ENCODE results near the gene CLDN9. TPM values are rescaled to one million over a fixed set of nuclear protein-coding genes. Genes with fewer than 3 reads are reported as not detected.

CLDN9 gene
- total and polyA plus RNA-seq, 9 of the 15 experiments (the other 6 are each of a cell fraction or from before 2014, with no cell fraction given): 0.12 to 0.44 (median 0.22) TPM; not detected in 4

- TF ChIP-seq ATF1 (CRISPR knock-in tag; IDR thresholded peaks at IDR 0.05) (no peak), ATF1 (tag; IDR thresholded peaks at IDR 0.05) (peak; percentile 38; the same call in 1 of the 2 replicates), ZNF668 (CRISPR knock-in tag; IDR thresholded peaks at IDR 0.05) (no peak), ZBTB34 (CRISPR knock-in tag; IDR thresholded peaks at IDR 0.05) (no peak), TFAP4 (CRISPR knock-in tag; IDR thresholded peaks at IDR 0.05; ENCODE audit: borderline replicate concordance) (peak; percentile 58; the same call in 1 of the 2 replicates), EZH2 (IDR thresholded peaks at IDR 0.05; ENCODE audit: borderline replicate concordance, low read depth, low read length) (no peak), TGIF2 (CRISPR knock-in tag; IDR thresholded peaks at IDR 0.05) (0 out of 2 replicates have a peak, but pooled peaks have one; percentile 33), HOXB6 (CRISPR knock-in tag; IDR thresholded peaks at IDR 0.05; ENCODE audit: borderline replicate concordance) (no peak), DPF2 (IDR thresholded peaks at IDR 0.05) (no peak), LEF1 (IDR thresholded peaks at IDR 0.05) (no peak), CREB3L1 (IDR thresholded peaks at IDR 0.05; ENCODE audit: borderline replicate concordance, low read depth) (no peak), ZNF324 (CRISPR knock-in tag; IDR thresholded peaks at IDR 0.05) (no peak), ZBTB17 (CRISPR knock-in tag; IDR thresholded peaks at IDR 0.05) (no peak), ZNF347 (CRISPR knock-in tag; IDR thresholded peaks at IDR 0.05; ENCODE audit: low read depth) (no peak), MEF2A (IDR thresholded peaks at IDR 0.05; ENCODE audit: control insufficient read depth, low read depth, low read length) (no peak), ZNF133 (CRISPR knock-in tag; IDR thresholded peaks at IDR 0.05) (no peak), MNT (conservative IDR thresholded peaks at IDR 0.05) (peak in 1 of 2 experiments; percentile 64; a peak in 1 of 4 replicates), POLR3A (IDR thresholded peaks at IDR 0.05; ENCODE audit: borderline replicate concordance, extremely low read depth, insufficient read depth, insufficient read length) (no peak), ETV1 (tag; conservative IDR thresholded peaks at IDR 0.05; ENCODE audit: low read depth) (0 out of 2 replicates have a peak, but pooled peaks have one; percentile 37)
These were observed 42.9 kb upstream of the CLDN9 start (continued) for GRCh38 chr16:2969545-2970521.
